Measurements from ENCODE around the gene RANBP3L.

The RANBP3L gene

DNA sequence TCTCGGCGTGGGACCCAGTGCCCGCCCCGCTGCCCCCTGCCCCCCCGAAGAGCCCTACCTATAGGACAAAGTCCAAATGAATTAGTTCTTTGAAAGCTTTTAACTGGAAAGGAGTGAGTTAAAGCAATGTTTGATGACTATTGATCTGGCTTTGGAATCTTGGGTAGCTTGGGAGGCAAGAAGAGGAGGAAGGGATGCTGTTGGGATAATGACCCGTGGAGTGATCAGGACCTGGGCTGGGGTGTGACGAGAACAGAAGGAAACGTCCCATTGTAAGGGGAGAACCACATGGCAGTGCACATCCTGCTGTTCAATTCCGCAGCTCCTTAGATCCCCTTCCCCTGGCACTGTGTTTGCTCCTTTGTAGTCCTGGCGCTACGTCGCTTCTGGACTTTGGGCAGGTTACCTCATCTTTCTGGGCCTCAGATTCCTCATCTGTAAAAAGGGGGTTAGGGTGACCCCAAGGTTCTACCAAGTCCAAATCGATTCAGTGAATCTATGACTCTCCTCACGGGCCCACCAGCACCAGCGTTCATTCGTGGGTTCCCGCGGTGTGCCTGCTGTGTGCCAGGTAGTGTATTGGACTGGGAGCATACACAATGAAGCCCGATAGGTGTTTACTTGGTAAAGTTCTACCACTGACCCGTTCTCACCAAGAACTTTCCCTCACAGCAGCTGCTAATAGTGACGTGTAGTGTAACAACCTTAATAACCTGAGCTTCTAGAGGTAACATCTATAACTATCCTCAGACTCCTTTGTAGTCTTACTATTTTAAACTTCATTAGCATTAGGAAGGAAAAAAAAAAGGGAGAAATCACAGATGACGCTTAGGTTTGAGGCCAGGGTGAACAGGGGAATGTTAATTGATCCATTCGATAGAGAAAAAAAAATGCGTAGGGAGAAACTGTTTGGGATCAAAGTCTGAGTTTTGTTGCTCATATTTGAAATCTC lies 58.9 kb downstream of the RANBP3L start:
- DNase-seq: no peak

DNA sequence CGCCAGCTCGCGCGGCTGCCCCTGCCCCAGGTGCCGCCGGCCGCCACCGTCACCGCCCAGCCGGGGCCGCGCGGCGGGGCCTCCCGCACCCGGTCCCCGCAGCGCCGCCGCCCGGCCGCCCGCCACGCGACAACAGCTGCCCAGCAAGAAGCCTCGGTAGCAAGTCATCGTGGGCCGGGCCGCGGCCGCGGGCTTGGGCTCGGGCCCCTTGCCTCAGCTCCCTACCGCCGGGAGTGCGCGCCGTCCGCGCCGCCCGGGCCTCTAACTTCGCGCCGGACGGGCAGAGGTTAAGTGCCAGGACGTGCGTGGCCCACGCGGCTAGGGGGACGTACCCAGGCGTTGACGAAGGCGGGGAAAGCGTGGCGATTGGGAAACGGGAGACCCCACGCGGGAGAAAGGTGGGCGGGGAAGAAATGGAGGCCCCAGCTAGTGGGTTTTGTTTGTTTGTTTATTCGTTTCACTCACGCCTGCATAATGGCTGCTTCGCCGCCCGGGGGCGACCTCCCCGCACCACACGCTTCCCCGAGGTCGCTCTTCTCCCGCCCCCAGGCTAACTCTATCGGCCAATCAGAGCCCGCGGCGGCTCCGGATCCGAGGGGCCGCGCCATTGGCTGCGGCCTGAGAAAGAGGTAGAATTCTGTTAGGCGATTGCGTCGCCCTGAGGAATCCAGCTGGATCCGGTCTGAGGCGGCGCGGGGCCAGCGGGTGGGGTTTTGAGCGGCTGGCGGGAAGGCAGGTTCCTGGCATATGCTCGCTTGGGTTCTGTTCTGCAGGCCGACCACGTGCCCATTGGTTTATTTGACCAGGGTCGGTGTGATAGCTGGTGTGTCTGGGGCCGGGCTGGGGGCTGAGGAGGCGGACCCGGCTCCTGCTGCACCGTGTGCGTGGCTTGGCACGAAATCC lies 59.8 kb downstream of the RANBP3L start, which contains the start of gene NADK2:
TSS of gene NADK2 (minus strand) at position 295 of the 903 bp plus-strand sequence. CDS start at position 168, 127 bp downstream.
- DNase-seq: peak; percentile 94

DNA sequence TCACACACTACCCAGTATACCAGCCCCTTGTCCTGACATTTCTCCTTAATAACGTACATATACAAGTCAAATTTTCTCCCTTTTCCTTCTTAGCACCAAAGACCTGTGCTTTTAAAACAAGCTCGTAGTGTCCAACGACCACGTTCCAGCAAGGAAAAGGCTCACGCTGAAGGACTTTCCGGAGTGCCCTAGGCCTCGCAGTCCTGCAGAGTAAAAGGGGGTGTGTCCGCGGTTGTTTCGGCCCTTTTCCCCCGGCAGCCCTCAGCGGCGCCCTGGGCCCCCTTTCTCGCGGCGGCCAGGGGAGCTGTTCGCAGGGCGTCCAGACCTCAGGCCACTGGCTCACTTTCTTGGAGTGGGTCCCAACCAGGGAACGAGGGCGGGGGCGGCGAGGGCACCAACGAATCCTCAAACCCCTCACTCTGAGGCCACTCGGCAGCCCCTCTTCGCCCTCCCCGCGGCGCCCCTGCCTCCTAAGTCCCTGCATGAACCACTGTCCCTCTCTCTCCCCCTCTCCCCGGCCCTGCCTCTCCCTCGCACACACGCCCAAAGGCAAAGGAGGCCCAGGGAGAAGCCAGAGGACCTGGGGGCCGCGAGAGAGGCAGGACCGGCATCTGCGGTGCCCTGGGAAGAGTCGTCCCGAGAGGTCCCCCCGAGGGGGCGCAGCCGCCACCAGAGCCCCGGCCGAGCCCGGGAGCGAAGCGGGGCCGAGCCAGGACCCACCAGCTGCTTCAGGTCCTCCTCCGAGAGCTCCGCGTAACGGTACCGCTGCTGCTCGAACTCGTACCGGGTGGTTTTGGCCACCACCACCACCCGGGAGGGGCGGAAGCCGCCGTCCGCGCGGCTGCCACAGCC lies 60.7 kb downstream of the RANBP3L start:
- DNase-seq: peak; percentile 21

DNA sequence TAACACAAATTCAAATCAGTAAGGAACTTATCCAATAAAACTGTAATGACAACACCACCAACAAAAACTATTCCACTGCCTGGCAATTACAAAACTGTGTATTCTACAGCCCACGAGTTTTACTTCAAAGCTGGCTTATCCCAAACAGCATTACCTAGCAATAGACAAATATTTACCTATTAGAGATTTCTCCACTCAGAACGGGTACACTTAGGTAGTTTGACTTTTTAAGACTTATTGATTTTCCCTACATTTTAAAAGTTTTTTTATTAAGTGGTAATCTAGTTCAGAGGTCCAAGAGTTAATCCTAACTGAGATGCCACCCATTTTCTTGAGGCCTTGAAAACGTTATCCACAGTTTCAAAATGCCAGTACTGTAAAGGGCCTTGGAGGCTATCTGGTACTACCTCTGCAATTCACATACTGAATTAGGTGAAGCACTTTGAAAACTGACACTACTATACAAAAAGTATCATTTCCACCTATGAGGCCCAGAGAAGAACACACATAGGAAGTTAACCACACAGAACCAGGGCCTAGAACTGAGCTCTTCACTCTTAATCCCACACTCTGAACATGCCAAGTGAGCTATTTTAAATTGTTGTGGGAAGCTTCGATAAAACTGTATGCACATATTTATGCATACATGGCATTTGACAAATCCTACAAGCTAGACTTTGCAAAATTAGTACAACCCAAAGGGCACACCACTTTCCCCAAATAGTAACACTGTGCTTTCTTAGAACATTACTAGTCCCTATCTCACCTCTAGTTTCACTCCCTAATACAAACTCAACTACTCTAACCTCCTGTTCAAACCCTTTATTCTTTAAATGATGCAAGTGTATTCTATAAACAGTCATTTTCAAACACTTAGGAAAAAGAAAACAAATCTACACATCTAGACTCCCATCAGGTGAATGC lies 62.1 kb downstream of the RANBP3L start:
- DNase-seq: no peak

DNA sequence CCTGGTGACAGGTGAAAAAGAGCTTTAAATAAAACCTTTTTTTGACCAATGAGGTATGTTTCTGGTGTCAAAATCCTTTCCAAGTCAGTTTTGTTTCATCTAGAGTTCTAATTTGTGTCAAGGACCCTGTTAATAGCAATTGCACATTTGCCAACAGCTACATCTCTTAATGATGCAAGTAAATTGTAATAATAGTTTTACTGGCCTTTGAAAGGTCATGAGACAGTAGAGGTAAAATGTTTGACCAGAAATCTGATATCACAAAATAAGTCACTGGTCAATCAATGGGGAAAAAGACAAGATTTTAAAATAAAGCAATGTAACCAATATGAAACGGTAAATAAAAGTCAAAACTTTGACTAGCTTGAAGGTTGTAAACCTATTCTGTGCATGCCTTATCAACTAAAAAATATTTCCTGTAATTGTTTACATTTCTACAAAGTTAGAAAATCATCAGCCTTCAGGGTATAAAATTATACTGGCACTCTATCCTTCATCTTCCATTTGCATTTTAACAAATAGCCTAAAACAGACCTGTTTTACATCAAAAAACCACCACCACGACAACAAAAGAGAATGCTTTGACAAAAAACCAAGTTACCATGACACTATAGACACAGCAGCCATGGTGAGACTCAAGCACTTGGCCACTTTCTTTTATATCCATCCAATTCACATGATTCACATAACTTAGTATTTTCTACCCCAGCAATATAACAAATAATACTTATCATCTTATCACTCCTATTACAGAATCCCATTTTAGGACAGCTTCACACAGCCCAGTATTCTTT lies 63.0 kb downstream of the RANBP3L start:
- DNase-seq: no peak

- DNase-seq: no peak
These were observed 64.0 kb downstream of the RANBP3L start for GRCh38 chr5:36237751-36238150.

GRCh38 chr5:36236801-36237200 lies 64.9 kb downstream of the RANBP3L start:
- no peak for DNase-seq

DNA sequence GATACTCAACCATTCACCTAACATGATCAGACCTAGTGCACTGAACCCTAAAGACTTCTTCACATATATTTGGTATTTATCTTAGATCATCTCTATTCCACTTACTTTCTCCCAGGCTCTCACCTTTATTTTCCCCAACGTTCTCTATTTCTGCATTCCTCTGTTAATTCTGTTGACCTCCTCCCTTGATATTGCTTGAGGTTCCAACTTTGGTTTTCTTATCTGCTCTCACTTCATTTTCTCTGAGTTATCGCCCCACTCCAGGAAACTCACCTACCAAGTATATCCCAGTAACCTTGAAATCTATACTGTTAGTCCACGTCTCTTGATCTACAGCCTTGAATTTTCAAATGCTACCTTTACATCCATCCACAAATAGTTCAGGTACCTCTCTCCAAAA lies 69.2 kb downstream of the RANBP3L start:
- DNase-seq: no peak

- DNase-seq: no peak
These were observed 71.4 kb downstream of the RANBP3L start for GRCh38 chr5:36230151-36230790.

DNA sequence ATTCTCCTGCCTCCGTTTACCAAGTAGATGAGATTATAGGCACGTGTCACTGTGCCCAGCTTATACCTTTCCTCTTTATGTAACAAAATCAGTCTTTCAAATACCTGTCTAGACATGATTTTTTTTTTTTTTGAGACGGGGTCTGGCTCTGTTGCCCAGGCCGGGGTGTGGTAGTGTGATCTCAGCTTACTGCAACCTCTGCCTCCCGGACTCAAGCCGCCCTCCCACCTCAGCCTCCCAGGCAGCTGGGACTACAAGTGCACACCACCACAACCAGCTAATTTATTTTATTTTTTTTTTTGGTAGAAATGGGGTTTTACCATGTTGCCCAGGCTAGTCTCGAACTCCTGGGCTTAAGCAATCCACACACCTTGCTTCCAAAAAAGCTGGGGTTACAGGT lies 73.2 kb downstream of the RANBP3L start:
- no peak for DNase-seq

GRCh38 chr5:36227046-36227445 lies 74.7 kb downstream of the RANBP3L start:
- no peak for DNase-seq

DNA sequence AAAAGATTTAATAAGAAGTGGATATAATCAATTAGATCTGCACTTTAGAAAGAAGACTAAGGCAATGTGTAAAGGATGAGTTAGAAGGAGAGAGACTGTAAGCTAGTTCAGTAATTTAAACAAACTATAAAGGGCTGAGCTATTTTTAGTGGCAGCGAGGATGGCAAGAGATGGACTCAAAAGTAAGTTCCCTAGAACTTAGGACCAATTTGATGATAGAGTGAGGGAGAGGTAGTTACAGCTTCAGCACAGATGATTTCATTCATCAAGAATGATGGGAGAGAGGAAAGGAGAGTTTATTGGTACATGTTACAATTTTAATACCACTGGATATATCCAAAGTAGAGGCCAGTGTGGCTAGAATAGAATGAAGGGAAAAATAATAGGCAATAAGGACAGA lies 79.1 kb downstream of the RANBP3L start:
- no peak for DNase-seq

DNA sequence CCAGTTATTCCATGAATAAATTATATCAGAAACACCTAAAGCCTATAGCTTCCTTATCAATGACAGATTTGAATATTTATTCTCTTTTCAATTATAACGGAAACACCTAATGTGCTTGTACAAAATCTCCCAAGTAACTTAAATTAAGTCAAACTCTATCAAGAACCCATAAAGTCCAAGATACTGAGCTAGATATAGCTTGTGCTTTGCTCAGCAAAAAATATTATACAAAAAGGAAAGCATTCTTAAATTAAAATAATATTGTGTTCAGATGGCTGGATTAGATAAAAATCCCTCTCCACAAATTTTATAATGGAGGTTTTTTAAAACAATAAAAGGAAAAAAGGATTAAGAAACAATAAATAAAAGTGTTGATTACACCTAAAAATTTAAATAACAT lies 83.7 kb downstream of the RANBP3L start:
- no peak for DNase-seq

- no peak for DNase-seq
These were observed 84.1 kb downstream of the RANBP3L start for GRCh38 chr5:36217567-36217966.

- no peak for DNase-seq
These were observed 85.8 kb downstream of the RANBP3L start for GRCh38 chr5:36215910-36216309.

DNA sequence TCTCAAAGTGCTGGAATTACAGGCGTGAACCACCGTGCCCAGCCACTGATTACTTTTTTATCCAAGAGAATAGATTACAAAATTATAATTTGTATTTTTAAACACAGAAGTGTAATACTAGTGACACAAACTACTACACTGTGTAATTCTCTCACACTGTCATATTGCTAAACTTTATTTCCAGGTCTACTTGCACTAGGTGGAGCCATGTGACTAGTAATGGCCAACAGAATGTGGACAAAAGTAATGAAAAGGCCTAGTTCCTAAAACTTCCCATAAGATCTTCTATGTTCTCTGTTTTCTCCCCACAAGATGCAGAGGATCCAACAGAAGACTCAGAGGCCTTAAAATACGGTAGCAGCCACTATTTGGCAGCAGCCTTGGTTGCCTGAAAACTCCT lies 87.3 kb downstream of the RANBP3L start:
- DNase-seq: no peak

DNA sequence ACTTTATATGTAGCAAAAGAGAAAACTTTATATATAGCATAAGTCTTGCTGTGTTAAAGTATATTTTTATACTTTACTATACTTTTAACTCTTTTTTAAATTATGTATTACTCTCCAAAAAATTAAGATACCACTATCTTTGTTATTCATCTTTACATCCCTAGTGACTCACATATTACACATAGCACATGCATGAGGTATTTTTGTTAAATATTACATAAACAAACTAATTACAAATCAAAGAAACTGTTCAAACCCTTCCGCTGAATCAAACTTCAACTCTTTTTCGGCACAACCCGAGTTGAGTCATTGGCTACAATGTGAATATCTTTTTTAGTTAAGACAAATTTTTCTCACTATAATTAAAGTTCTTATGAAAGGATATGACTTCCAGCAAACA lies 92.0 kb downstream of the RANBP3L start:
- no peak for DNase-seq

GRCh38 chr5:36208786-36209185 lies 92.9 kb downstream of the RANBP3L start:
- no peak for DNase-seq

- no peak for DNase-seq
These were observed 94.8 kb downstream of the RANBP3L start for GRCh38 chr5:36206913-36207312.

GRCh38 chr5:36205329-36205728 lies 96.4 kb downstream of the RANBP3L start:
- DNase-seq: no peak

All from NCI-H1092 (cell line).